ENCODE data around the gene TAF9B. TPM values are rescaled to one million over a fixed set of nuclear protein-coding genes. Genes with fewer than 3 reads are reported as not detected.
"Not testable (repeated sequence)": the region's sequence is repeated elsewhere in the genome, so short reads cannot be mapped to it uniquely, and the experiment has no call there.

The TAF9B gene
- total and polyA plus RNA-seq, 8 donors = 3.2 to 75.4 (median 12.6) TPM

DNA sequence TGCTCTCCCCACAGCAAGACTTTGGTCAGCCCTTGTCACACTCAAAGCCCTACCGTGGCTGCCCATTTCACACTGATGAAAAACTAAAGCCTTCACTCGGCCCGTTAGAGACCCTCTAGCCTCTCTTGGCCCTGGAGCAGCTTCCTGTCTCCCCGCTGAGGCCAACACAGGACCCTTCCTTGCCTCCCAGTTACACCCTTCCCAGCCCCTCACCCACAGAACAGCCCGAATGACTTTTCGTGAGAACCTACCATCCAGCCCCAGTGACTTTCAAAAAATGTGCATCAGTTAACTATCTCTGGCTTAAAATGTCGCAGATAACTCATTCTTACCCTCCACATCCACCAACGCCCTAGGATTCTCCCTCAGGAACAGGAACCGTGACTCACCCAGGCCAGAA is 756 bp upstream of the TAF9B start:
- no peaks in the 10 kb centered on the region for H3K27me3 ChIP-seq
- H3K36me3 ChIP-seq = no peaks in the 10 kb centered on the region
- TF ChIP-seq POLR2A (IDR thresholded peaks at IDR 0.05) (no peak), POLR2AphosphoS5 (IDR thresholded peaks at IDR 0.05) (no peak)
- intact Hi-C loops (cut with DNase I; ENCODE audit: low total_unique reads) = no loop called here
- 82 to 96% (median 85%) methylated on average over 9 of the region's 9 CpGs for WGBS, 5 donors
- H3K27ac ChIP-seq = peak overlapping the region in 1 of 5 donors; percentile 76
- H3K4me1 ChIP-seq = peaks cover 0 to 8% (median 0%) of the 10 kb centered on the region in 4 donors
- DNase-seq = no peak
- no peak overlapping the region for H3K4me3 ChIP-seq
- peaks cover 0 to 5% (median 0%) of the 10 kb centered on the region in 4 donors for H3K9me3 ChIP-seq

DNA sequence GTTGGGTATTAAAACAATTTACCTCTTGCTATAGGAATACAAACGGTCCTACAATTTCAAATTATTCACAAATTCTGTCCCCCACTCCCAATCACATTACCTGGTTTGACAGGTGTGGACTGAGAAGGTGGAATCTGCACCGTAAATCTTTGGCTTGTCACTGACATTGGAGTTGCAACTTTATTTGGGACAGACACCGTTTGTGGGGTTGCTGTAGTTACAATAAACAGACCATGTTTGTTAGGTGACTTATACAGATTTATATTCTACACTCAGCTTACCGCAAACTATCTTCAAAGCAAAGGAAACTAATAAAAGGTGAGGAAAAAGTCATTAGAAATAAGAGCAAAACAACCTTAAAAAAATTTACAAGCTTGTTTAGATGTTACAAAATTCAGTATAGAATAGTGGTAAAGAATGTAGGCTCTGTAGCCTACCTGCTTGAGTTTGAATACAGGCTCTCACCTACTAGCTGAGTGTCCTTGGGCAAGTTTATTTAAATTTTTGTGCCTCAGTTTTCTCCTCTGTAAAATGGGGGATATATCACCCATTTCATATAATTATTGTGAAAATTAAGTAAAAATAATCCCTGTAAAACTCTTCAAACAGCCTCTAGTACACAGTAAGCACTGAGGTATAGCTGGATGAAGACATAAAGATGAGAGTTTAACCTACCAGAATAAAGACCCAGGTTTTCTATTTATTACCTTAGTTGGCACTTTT is 6.1 kb downstream of the TAF9B start:
- no peak for DNase-seq
- intact Hi-C loops (cut with DNase I; ENCODE audit: low total_unique reads) = no loop called here
- Histone ChIP-seq H3K27ac (no peak overlapping the region), H3K4me3 (no peak overlapping the region), H3K4me1 (peaks cover 0 to 3% (median 0%) of the 10 kb centered on the region in 4 donors), H3K36me3 (peaks cover 0 to 27% (median 16%) of the 10 kb centered on the region in 4 donors), H3K27me3 (no peaks in the 10 kb centered on the region), H3K9me3 (no peaks in the 10 kb centered on the region)
- 66 to 83% (median 73%) methylated on average over 4 of the region's 4 CpGs for WGBS, 5 donors
- TF ChIP-seq EP300 (IDR thresholded peaks at IDR 0.05) (no peak), POLR2A (IDR thresholded peaks at IDR 0.05) (no peak), POLR2AphosphoS5 (IDR thresholded peaks at IDR 0.05) (no peak)
- TF ChIP-seq, protein P1, sequence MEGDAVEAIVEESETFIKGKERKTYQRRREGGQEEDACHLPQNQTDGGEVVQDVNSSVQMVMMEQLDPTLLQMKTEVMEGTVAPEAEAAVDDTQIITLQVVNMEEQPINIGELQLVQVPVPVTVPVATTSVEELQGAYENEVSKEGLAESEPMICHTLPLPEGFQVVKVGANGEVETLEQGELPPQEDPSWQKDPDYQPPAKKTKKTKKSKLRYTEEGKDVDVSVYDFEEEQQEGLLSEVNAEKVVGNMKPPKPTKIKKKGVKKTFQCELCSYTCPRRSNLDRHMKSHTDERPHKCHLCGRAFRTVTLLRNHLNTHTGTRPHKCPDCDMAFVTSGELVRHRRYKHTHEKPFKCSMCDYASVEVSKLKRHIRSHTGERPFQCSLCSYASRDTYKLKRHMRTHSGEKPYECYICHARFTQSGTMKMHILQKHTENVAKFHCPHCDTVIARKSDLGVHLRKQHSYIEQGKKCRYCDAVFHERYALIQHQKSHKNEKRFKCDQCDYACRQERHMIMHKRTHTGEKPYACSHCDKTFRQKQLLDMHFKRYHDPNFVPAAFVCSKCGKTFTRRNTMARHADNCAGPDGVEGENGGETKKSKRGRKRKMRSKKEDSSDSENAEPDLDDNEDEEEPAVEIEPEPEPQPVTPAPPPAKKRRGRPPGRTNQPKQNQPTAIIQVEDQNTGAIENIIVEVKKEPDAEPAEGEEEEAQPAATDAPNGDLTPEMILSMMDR (IDR thresholded peaks at IDR 0.05) = no peak

DNA sequence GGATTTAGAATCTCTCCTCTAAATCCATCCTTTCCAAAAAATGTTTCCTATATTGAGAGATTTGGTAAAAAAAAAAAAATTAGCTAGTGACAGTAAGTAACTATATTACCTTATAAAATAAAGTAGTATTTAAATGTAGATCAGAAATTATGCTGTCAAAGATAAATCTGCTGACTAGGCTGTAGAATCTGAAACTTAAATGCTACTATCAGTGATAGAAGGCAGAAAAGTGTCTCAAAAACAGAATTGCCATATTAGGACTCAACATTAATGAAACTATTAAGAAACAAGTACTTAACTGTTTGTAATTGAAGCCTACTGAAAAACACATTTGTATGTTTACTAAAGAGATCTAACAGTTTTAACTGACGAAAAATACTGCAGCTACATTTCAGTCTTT is 8.3 kb downstream of the TAF9B start:
- WGBS, 5 donors = 40 to 92% (median 75%) methylated on average over 1 of the region's 1 CpG
- no peak for DNase-seq
- H3K9me3 ChIP-seq = no peaks in the 10 kb centered on the region
- intact Hi-C loops (cut with DNase I; ENCODE audit: low total_unique reads) = no loop called here
- TF ChIP-seq POLR2A (IDR thresholded peaks at IDR 0.05) = no peak
- H3K4me3 ChIP-seq = no peak overlapping the region
- peaks cover 0 to 49% (median 36%) of the 10 kb centered on the region in 4 donors for H3K36me3 ChIP-seq
- H3K27ac ChIP-seq = no peak overlapping the region
- no peaks in the 10 kb centered on the region for H3K27me3 ChIP-seq
- H3K4me1 ChIP-seq = no peaks in the 10 kb centered on the region

DNA sequence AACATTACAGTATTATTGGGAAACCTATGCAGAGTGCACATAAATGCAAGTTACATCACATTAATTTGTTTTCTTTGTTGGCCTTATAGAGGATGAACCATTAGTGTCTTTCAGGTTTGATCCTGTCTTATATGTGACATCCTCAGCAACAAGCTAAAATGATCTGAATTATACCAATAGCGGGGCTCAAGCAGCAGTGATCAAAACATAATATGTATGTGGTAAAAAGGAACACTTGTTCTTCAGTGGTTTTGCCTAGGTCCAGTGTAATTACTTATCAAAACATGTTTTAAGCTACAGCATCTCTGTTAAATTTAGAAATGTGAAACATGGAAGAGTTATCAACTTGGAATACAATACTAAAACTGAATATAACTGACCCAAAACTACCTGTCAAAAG is 9.1 kb downstream of the TAF9B start:
- Histone ChIP-seq H3K27ac (no peak overlapping the region), H3K4me3 (no peak overlapping the region), H3K4me1 (no peaks in the 10 kb centered on the region), H3K27me3 (no peaks in the 10 kb centered on the region), H3K9me3 (no peaks in the 10 kb centered on the region), H3K36me3 (peaks cover 0 to 57% (median 43%) of the 10 kb centered on the region in 4 donors)
- intact Hi-C loops (cut with DNase I; ENCODE audit: low total_unique reads) = no loop called here
- TF ChIP-seq EP300 (IDR thresholded peaks at IDR 0.05) = no peak
- no peak for TF ChIP-seq POLR2AphosphoS5 (IDR thresholded peaks at IDR 0.05)
- TF ChIP-seq POLR2A (IDR thresholded peaks at IDR 0.05) = no peak
- TF ChIP-seq, protein P1 (IDR thresholded peaks at IDR 0.05) = no peak
- DNase-seq = no peak
- 63 to 98% (median 90%) methylated on average over 1 of the region's 1 CpG for WGBS, 5 donors

DNA sequence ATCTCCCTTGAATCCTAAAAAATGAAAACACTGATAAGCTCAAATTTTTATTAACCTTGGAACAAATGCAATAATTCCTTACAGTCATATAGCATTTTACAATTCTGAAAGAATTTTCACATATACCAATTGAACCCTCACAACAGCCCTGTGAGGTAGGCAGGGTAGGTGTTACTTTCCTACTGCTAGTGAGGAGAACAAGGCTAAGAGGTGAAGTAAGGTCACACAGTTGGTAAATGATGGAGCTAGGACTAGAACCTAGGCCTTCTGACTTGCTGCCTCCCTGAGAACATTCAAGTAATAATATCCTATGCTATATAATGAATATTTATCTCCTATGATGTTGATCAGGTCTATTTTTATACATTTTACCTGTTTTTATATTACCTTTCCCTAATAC is 9.7 kb downstream of the TAF9B start:
- no peak for TF ChIP-seq POLR2AphosphoS5 (IDR thresholded peaks at IDR 0.05)
- no peak for TF ChIP-seq EP300 (IDR thresholded peaks at IDR 0.05)
- TF ChIP-seq POLR2A (IDR thresholded peaks at IDR 0.05) = no peak
- TF ChIP-seq, protein P1 (IDR thresholded peaks at IDR 0.05) = no peak
- H3K4me1 ChIP-seq = no peaks in the 10 kb centered on the region
- intact Hi-C loops (cut with DNase I; ENCODE audit: low total_unique reads) = no loop called here
- H3K36me3 ChIP-seq = peaks cover 1 to 63% (median 50%) of the 10 kb centered on the region in 4 donors
- no peak for DNase-seq
- H3K4me3 ChIP-seq = no peak overlapping the region
- H3K9me3 ChIP-seq = no peaks in the 10 kb centered on the region
- no peaks in the 10 kb centered on the region for H3K27me3 ChIP-seq
- H3K27ac ChIP-seq = no peak overlapping the region

DNA sequence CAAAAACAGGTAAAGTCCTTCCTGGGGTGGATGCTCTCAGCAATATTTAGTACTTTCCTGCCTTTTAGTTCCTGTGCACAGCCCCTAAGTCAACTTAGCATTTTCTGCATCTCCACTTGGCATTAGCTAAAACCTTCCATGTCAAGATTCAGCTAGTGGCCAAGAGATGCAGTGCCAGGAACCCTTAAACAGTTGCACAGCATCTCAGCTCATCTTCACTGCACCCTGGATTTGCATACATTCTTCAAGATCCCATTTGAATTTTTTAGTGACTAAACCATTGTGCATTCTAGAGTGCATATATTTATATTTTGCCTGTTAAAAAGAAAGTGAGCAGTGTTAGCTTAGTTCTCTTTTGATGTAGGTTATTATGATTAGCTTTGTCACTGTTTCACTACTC is 13.7 kb downstream of the TAF9B start:
- H3K27me3 ChIP-seq; H3K4me1 ChIP-seq; H3K27ac ChIP-seq; H3K9me3 ChIP-seq; H3K4me3 ChIP-seq; intact Hi-C loops (cut with DNase I; ENCODE audit: low total_unique reads); DNase-seq: not testable (repeated sequence)
- peaks cover 6 to 86% (median 81%) of the 10 kb centered on the region in 4 donors for H3K36me3 ChIP-seq
